Mesendoderm (in vitro differentiated cells): ENCODE results near the gene SLC44A2.

ENCODE experiments used
- DNase-seq: peaks from one replicate; pipeline ENCODE4 v3.0.0; 2013
- H2AK5ac ChIP-seq: 2 replicates; pipeline ENCODE4 v1.6.1; 2013; ENCODE audit warnings: low read length, inconsistent platforms
- H2BK120ac ChIP-seq: 2 replicates; pipeline ENCODE4 v1.6.1; 2013; ENCODE audit warnings: low read depth, mild to moderate bottlenecking, low read length, moderate library complexity, mixed read lengths
- H2BK15ac ChIP-seq: replicated peaks from 2 replicates; pipeline ENCODE4 v1.6.1; 2013; ENCODE audit warnings: low read depth, mild to moderate bottlenecking, moderate library complexity
- H2BK5ac ChIP-seq: 2 replicates; pipeline ENCODE4 v1.6.1; 2013; ENCODE audit warnings: low read length, inconsistent platforms
- H3K18ac ChIP-seq: 2 replicates; pipeline ENCODE4 v1.6.1; 2013; ENCODE audit warnings: mild to moderate bottlenecking, low read length, mixed read lengths
- H3K23ac ChIP-seq: one replicate; pipeline ENCODE4 v1.6.1; 2013; ENCODE audit warnings: low read length
- H3K27ac ChIP-seq: 2 replicates; pipeline ENCODE4 v1.5.1; 2013; ENCODE audit warnings: low read depth, mild to moderate bottlenecking, inconsistent platforms, low read length, moderate library complexity
- H3K27me3 ChIP-seq: 2 replicates; pipeline ENCODE4 v1.6.1; 2013; ENCODE audit warnings: low read length, control low read depth, mild to moderate bottlenecking, inconsistent platforms; ENCODE audit not compliant: insufficient read depth, poor library complexity
- H3K36me3 ChIP-seq: 2 replicates; pipeline ENCODE4 v1.6.1; 2013; ENCODE audit warnings: low read length, inconsistent platforms; ENCODE audit not compliant: control insufficient read depth, insufficient read depth
- H3K4ac ChIP-seq: one replicate; pipeline ENCODE4 v1.6.1; 2013; ENCODE audit warnings: low read depth, mild to moderate bottlenecking, low read length, moderate library complexity
- H3K4me1 ChIP-seq: 2 replicates; pipeline ENCODE4 v1.6.1; 2013; ENCODE audit warnings: low read depth, low read length, inconsistent platforms; ENCODE audit not compliant: control insufficient read depth
- H3K4me2 ChIP-seq: 2 replicates; pipeline ENCODE4 v1.6.1; 2013; ENCODE audit warnings: low read length
- H3K4me3 ChIP-seq: 2 replicates; pipeline ENCODE4 v1.5.1; 2013; ENCODE audit warnings: mild to moderate bottlenecking, low read length
- H3K56ac ChIP-seq: one replicate; pipeline ENCODE4 v1.6.1; 2013; ENCODE audit warnings: low read length
- H3K79me1 ChIP-seq: 2 replicates; pipeline ENCODE4 v1.6.1; 2013; ENCODE audit warnings: low read length, inconsistent platforms
- H3K79me2 ChIP-seq: 2 replicates; pipeline ENCODE4 v1.6.1; 2013; ENCODE audit warnings: mild to moderate bottlenecking, low read length; ENCODE audit not compliant: control insufficient read depth, insufficient read depth
- H3K9ac ChIP-seq: 2 replicates; pipeline ENCODE4 v1.6.1; 2013; ENCODE audit warnings: low read length, inconsistent platforms
- H4K5ac ChIP-seq: one replicate; pipeline ENCODE4 v1.6.1; 2013; ENCODE audit warnings: low read length
- H4K8ac ChIP-seq: one replicate; pipeline ENCODE4 v1.6.1; 2013; ENCODE audit warnings: low read depth, mild to moderate bottlenecking, control low read depth, low read length, moderate library complexity
- WGBS: extraction: QIAGEN DNeasy Blood & Tissue Kit; methylation state at CpG from one replicate; pipeline ENCODE4 v1.1.7; 2013; ENCODE audit warnings: low lambda C conversion rate, missing lambda C conversion rate; ENCODE audit not compliant: insufficient coverage; ENCODE audit errors: extremely low coverage; 5-methylcytosine and 5-hydroxymethylcytosine counted together

Gene SLC44A2

GRCh38 chr19:10586396-10586795 is 39.0 kb upstream of the SLC44A2 start:
- H3K56ac ChIP-seq: peak overlapping the region; percentile 90
- WGBS: no CpG with 5 or more reads among the region's 6 CpGs
- H3K79me2 ChIP-seq: no peaks in the 10 kb centered on the region
- H3K23ac ChIP-seq: no peak overlapping the region
- H3K4me1 ChIP-seq: no peaks in the 10 kb centered on the region
- peak overlapping the region; percentile 9 for H3K4me2 ChIP-seq
- no peak overlapping the region for H3K27ac ChIP-seq
- no peak overlapping the region for H2BK5ac ChIP-seq
- no peaks in the 10 kb centered on the region for H3K79me1 ChIP-seq
- H3K27me3 ChIP-seq: no peaks in the 10 kb centered on the region
- no peak overlapping the region for H4K8ac ChIP-seq
- no peak overlapping the region for H2BK15ac ChIP-seq
- no peak overlapping the region for H3K18ac ChIP-seq
- DNase-seq: no peak
- H3K4ac ChIP-seq: peak overlapping the region; percentile 36
- no peak overlapping the region for H2AK5ac ChIP-seq
- no peak overlapping the region for H4K5ac ChIP-seq
- H3K4me3 ChIP-seq: peak overlapping the region; percentile 64
- H3K9ac ChIP-seq: peak overlapping the region; percentile 72
- no peak overlapping the region for H2BK120ac ChIP-seq
- H3K36me3 ChIP-seq: no peaks in the 10 kb centered on the region

- 100% methylated on average over 1 of the region's 35 CpGs for WGBS
Measured at GRCh38 chr19:10587022-10587838, 38.1 kb upstream of the SLC44A2 start, which contains the start of gene AP1M2. Gene AP1M2, minus strand, starts transcription at chr19:10587312. Its CDS starts 81 bp downstream, at chr19:10587231.

GRCh38 chr19:10587839-10588150 is 37.6 kb upstream of the SLC44A2 start:
- Histone ChIP-seq H3K56ac (no peak overlapping the region), H2BK15ac (no peak overlapping the region), H3K18ac (no peak overlapping the region), H3K4me1 (no peaks in the 10 kb centered on the region), H4K5ac (no peak overlapping the region), H3K9ac (no peak overlapping the region), H3K27me3 (no peaks in the 10 kb centered on the region), H3K79me1 (no peaks in the 10 kb centered on the region), H3K4me2 (no peak overlapping the region), H2AK5ac (no peak overlapping the region), H2BK5ac (no peak overlapping the region), H4K8ac (no peak overlapping the region), H3K23ac (no peak overlapping the region), H3K27ac (no peak overlapping the region), H3K4ac (no peak overlapping the region), H3K79me2 (no peaks in the 10 kb centered on the region), H3K4me3 (no peak overlapping the region), H3K36me3 (no peaks in the 10 kb centered on the region), H2BK120ac (no peak overlapping the region)
- WGBS: 100% methylated on average over 1 of the region's 2 CpGs
- DNase-seq: no peak

More at GRCh38 chr19:10587022-10587838, 38.1 kb upstream of the SLC44A2 start, which contains the start of gene AP1M2:
- peak; percentile 58 for DNase-seq
- Histone ChIP-seq H3K23ac (no peak within 1 kb of the TSS), H4K8ac (no peak within 1 kb of the TSS), H3K4me2 (peak within 1 kb of the TSS; percentile 9), H3K79me1 (no peaks in the 10 kb centered on the region), H3K9ac (peak within 1 kb of the TSS; percentile 72), H3K4ac (peak within 1 kb of the TSS; percentile 36), H4K5ac (no peak within 1 kb of the TSS), H3K36me3 (no peaks in the 10 kb centered on the region), H2BK15ac (no peak within 1 kb of the TSS), H2AK5ac (no peak within 1 kb of the TSS), H3K79me2 (no peaks in the 10 kb centered on the region), H3K4me3 (peak within 1 kb of the TSS; percentile 64), H3K18ac (no peak within 1 kb of the TSS), H3K27me3 (no peaks in the 10 kb centered on the region), H2BK5ac (no peak within 1 kb of the TSS), H3K27ac (no peak within 1 kb of the TSS), H3K56ac (peak within 1 kb of the TSS; percentile 90), H2BK120ac (no peak within 1 kb of the TSS), H3K4me1 (no peaks in the 10 kb centered on the region)

GRCh38 chr19:10593148-10593547 is 32.2 kb upstream of the SLC44A2 start:
- Histone ChIP-seq H3K4me3 (no peak overlapping the region), H3K4me2 (no peak overlapping the region)
- no CpG with 5 or more reads among the region's 7 CpGs for WGBS

GRCh38 chr19:10593820-10594637 is 31.3 kb upstream of the SLC44A2 start:
- Histone ChIP-seq H3K79me1 (no peaks in the 10 kb centered on the region), H3K23ac (no peak overlapping the region), H3K4me1 (no peaks in the 10 kb centered on the region), H3K27me3 (no peaks in the 10 kb centered on the region), H3K18ac (no peak overlapping the region), H3K4ac (no peak overlapping the region), H3K79me2 (no peaks in the 10 kb centered on the region), H4K5ac (no peak overlapping the region), H3K27ac (no peak overlapping the region), H3K36me3 (no peaks in the 10 kb centered on the region), H3K4me2 (no peak overlapping the region), H2AK5ac (no peak overlapping the region), H4K8ac (no peak overlapping the region), H3K9ac (no peak overlapping the region), H2BK120ac (no peak overlapping the region), H3K56ac (no peak overlapping the region), H2BK15ac (no peak overlapping the region), H3K4me3 (no peak overlapping the region), H2BK5ac (no peak overlapping the region)
- WGBS: no CpG with 5 or more reads among the region's 9 CpGs
- DNase-seq: no peak

More at GRCh38 chr19:10593148-10593547, 32.2 kb upstream of the SLC44A2 start:
- no peaks in the 10 kb centered on the region for H3K27me3 ChIP-seq
- DNase-seq: no peak
- no peak overlapping the region for H3K4ac ChIP-seq
- H3K36me3 ChIP-seq: no peaks in the 10 kb centered on the region
- no peak overlapping the region for H2AK5ac ChIP-seq
- no peak overlapping the region for H3K9ac ChIP-seq
- H4K8ac ChIP-seq: no peak overlapping the region
- no peaks in the 10 kb centered on the region for H3K79me1 ChIP-seq
- no peaks in the 10 kb centered on the region for H3K79me2 ChIP-seq
- H3K27ac ChIP-seq: no peak overlapping the region
- H3K56ac ChIP-seq: no peak overlapping the region
- H3K18ac ChIP-seq: no peak overlapping the region
- no peak overlapping the region for H3K23ac ChIP-seq
- no peaks in the 10 kb centered on the region for H3K4me1 ChIP-seq
- H2BK5ac ChIP-seq: no peak overlapping the region
- H2BK15ac ChIP-seq: no peak overlapping the region
- no peak overlapping the region for H4K5ac ChIP-seq
- H2BK120ac ChIP-seq: no peak overlapping the region
